GM06990 (cell line): ENCODE data around the gene CNST.
A peak's percentile ranks its signal among the peaks of the same experiment; 100 is the strongest.
"Not testable (repeated sequence)": the region's sequence is repeated elsewhere in the genome, so short reads cannot be mapped to it uniquely, and the experiment has no call there.

Experiments used
- DNase-seq: peaks from one replicate; pipeline ENCODE4 v3.0.0-alpha.2; 2011; ENCODE audit not compliant: insufficient read length; ENCODE audit errors: extremely low read depth
- H3K27me3 ChIP-seq: replicated peaks from 2 replicates; pipeline ENCODE4 v1.6.0; 2011; ENCODE audit warnings: low read length; ENCODE audit not compliant: control insufficient read depth, insufficient read depth
- H3K36me3 ChIP-seq: 2 replicates; pipeline ENCODE4 v1.5.1; 2011; ENCODE audit warnings: low read length; ENCODE audit not compliant: control insufficient read depth, insufficient read depth
- H3K4me3 ChIP-seq: replicated peaks from 2 replicates; pipeline ENCODE4 v1.5.1; 2011; ENCODE audit warnings: low read depth, mild to moderate bottlenecking, control low read depth, low read length
- CTCF ChIP-seq: IDR thresholded peaks from 2 replicates; pipeline ENCODE4 v1.5.1; 2011; ENCODE audit warnings: low read length, control low read depth, mild to moderate bottlenecking, inconsistent platforms; ENCODE audit not compliant: insufficient read depth, poor library complexity, severe bottlenecking

The CNST gene

GRCh38 chr1:246559310-246559709 is 6.9 kb upstream of the CNST start:
- no peak overlapping the region for H3K4me3 ChIP-seq
- peaks cover 2% of the 10 kb centered on the region for H3K36me3 ChIP-seq
- H3K27me3 ChIP-seq = no peaks in the 10 kb centered on the region
- no peak for TF ChIP-seq CTCF
- no peak for DNase-seq

GRCh38 chr1:246560833-246561232 is 5.4 kb upstream of the CNST start:
- not testable (repeated sequence) for H3K27me3 ChIP-seq, DNase-seq, H3K4me3 ChIP-seq, H3K36me3 ChIP-seq

- Histone ChIP-seq H3K27me3 (no peaks in the 10 kb centered on the region), H3K4me3 (peak overlapping the region; percentile 96), H3K36me3 (no peaks in the 10 kb centered on the region; the same call in none of the 2 replicates)
- no peak for DNase-seq
- no peak for TF ChIP-seq CTCF
Measured at GRCh38 chr1:246564839-246565750, 1.2 kb upstream of the CNST start.

- DNase-seq = no peak
- H3K27me3 ChIP-seq = no peaks in the 10 kb centered on the region
- no peak for TF ChIP-seq CTCF
Measured at GRCh38 chr1:246565751-246566127, 517 bp upstream of the CNST start.

GRCh38 chr1:246566813-246567645 is 773 bp downstream of the CNST start:
- no peak for DNase-seq
- H3K4me3 ChIP-seq = peak overlapping the region; percentile 96
- TF ChIP-seq CTCF = peak; percentile 15
- no peaks in the 10 kb centered on the region for H3K27me3 ChIP-seq
- H3K36me3 ChIP-seq = no peaks in the 10 kb centered on the region; the same call in none of the 2 replicates

More at GRCh38 chr1:246565751-246566127, 517 bp upstream of the CNST start:
- Histone ChIP-seq H3K36me3 (no peaks in the 10 kb centered on the region; the same call in none of the 2 replicates), H3K4me3 (peak overlapping the region; percentile 96)

- peak overlapping the region; percentile 96 for H3K4me3 ChIP-seq
- TF ChIP-seq CTCF = no peak
- DNase-seq = no peak
- no peaks in the 10 kb centered on the region; the same call in 1 of the 2 replicates for H3K36me3 ChIP-seq
- H3K27me3 ChIP-seq = no peaks in the 10 kb centered on the region
Measured at GRCh38 chr1:246567646-246568235, 1.5 kb downstream of the CNST start.
